Type B pancreatic cell (in vitro differentiated cells): ENCODE measurements around the gene MMAA. TPM values are rescaled to one million over a fixed set of nuclear protein-coding genes. Genes with fewer than 3 reads are reported as not detected.
A peak's percentile ranks its signal among the peaks of the same experiment; 100 is the strongest.

Experiments
- DNase-seq: peaks from one replicate; pipeline ENCODE4 v3.0.0; 2021; ENCODE audit warnings: mixed read lengths; ENCODE audit not compliant: unreplicated experiment; ENCODE audit errors: extremely low spot score
- H3K27ac Mint-ChIP-seq: 2 replicates; pipeline ENCODE4 v1.8.0; 2021; ENCODE audit warnings: mild to moderate bottlenecking, mixed read lengths
- H3K27me3 Mint-ChIP-seq: 2 replicates; pipeline ENCODE4 v1.8.0; 2021; ENCODE audit warnings: mixed read lengths
- H3K36me3 Mint-ChIP-seq: 2 replicates; pipeline ENCODE4 v1.8.0; 2021; ENCODE audit warnings: mixed read lengths
- H3K4me1 Mint-ChIP-seq: one replicate; pipeline ENCODE4 v1.8.0; 2021; ENCODE audit warnings: mixed read lengths; ENCODE audit not compliant: unreplicated experiment
- H3K4me3 Mint-ChIP-seq: 2 replicates; pipeline ENCODE4 v1.8.0; 2021; ENCODE audit warnings: mild to moderate bottlenecking, mixed read lengths
- H3K9me3 Mint-ChIP-seq: 2 replicates; pipeline ENCODE4 v1.8.0; 2021; ENCODE audit warnings: mixed read lengths
- CTCF ChIP-seq: fragments of 200-600 bp; sonication (generic); conservative IDR thresholded peaks from 2 replicates; pipeline ENCODE4 v1.5.0; 2021; ENCODE audit warnings: antibody characterized with exemption, mild to moderate bottlenecking
- total RNA-seq: library from RNA; stranded (reverse); gene quantifications from 2 replicates; pipeline ENCODE4 v1.2.1, GENCODE V29; 2021; ENCODE audit warnings: low replicate concordance

Gene MMAA
- total RNA-seq, 1 donor from 2014 or later, result 10.4 TPM

GRCh38 chr4:145589916-145590702 is 29.1 kb upstream of the MMAA start:
- Mint-ChIP-seq H3K4me1 (no peaks in the 10 kb centered on the region), H3K36me3 (no peaks in the 10 kb centered on the region), H3K9me3 (no peaks in the 10 kb centered on the region), H3K4me3 (no peak overlapping the region), H3K27me3 (peaks cover 9% of the 10 kb centered on the region), H3K27ac (no peak overlapping the region)
- DNase-seq, result no peak
- TF ChIP-seq CTCF, result no peak

- Mint-ChIP-seq H3K36me3 (no peaks in the 10 kb centered on the region), H3K27ac (no peak overlapping the region), H3K4me1 (no peaks in the 10 kb centered on the region), H3K4me3 (no peak overlapping the region), H3K27me3 (no peaks in the 10 kb centered on the region), H3K9me3 (no peaks in the 10 kb centered on the region)
- TF ChIP-seq CTCF, result no peak
- DNase-seq, result no peak
Observed at GRCh38 chr4:145602129-145602760, 16.9 kb upstream of the MMAA start.

- DNase-seq, result no peak
- no peak for TF ChIP-seq CTCF
- H3K4me3 Mint-ChIP-seq, result no peak overlapping the region
- no peaks in the 10 kb centered on the region for H3K9me3 Mint-ChIP-seq
- no peak overlapping the region for H3K27ac Mint-ChIP-seq
- H3K36me3 Mint-ChIP-seq, result no peaks in the 10 kb centered on the region
- H3K4me1 Mint-ChIP-seq, result no peaks in the 10 kb centered on the region
- H3K27me3 Mint-ChIP-seq, result no peaks in the 10 kb centered on the region
Observed at GRCh38 chr4:145605941-145606340, 13.2 kb upstream of the MMAA start.

- no peak overlapping the region for H3K27ac Mint-ChIP-seq
- no peak overlapping the region for H3K4me3 Mint-ChIP-seq
- H3K36me3 Mint-ChIP-seq, result no peaks in the 10 kb centered on the region
- no peaks in the 10 kb centered on the region for H3K27me3 Mint-ChIP-seq
- no peaks in the 10 kb centered on the region for H3K4me1 Mint-ChIP-seq
- DNase-seq, result no peak
- no peaks in the 10 kb centered on the region for H3K9me3 Mint-ChIP-seq
- TF ChIP-seq CTCF, result peak; percentile 91
Observed at GRCh38 chr4:145609481-145610427, 9.4 kb upstream of the MMAA start.

GRCh38 chr4:145613566-145614232 is 5.5 kb upstream of the MMAA start:
- peaks cover 14% of the 10 kb centered on the region for H3K4me1 Mint-ChIP-seq
- no peak overlapping the region for H3K27ac Mint-ChIP-seq
- no peaks in the 10 kb centered on the region for H3K9me3 Mint-ChIP-seq
- DNase-seq, result no peak
- H3K4me3 Mint-ChIP-seq, result no peak overlapping the region
- no peaks in the 10 kb centered on the region for H3K36me3 Mint-ChIP-seq
- no peak for TF ChIP-seq CTCF
- no peaks in the 10 kb centered on the region for H3K27me3 Mint-ChIP-seq
